Embryonic facial prominence (tissue), 1 donor: ENCODE results near the gene ECE1.

Experiments
- DNase-seq: peaks from one replicate; pipeline ENCODE4 v3.0.0-alpha.2; 2016; ENCODE audit errors: extremely low spot score

The ECE1 gene

DNA sequence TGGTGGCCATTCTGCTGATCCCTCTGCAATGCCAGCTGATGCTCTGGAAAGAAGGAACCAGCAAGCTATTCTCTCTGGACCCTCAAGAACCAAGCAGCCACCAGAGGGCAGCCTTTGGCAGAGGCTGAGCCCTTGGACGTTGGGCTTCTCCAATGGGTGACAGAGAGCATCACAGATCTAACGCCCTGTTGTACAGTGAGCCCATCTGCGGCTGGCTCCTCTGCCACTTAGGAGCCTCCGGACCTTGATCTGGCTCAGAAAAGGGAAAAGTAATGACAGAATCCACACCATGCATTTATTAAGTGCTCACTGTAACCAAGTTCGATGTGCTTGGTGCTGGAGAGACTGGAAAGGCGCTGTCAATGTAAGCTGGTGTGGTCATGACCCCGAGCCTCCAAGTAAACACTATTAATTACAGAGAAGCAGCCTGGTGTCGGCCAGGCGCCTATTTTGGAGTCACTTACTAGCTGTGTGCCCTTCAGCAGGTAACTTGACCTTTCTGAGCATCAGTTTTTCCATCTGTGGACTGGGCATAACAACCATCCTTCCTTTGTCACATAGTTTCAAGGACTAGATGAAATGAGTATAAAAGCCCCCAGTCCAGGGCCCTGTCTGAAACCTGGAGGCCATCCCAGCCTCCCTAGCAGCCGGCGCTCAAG, 34.9 kb downstream of the ECE1 start:
- no peak for DNase-seq

DNA sequence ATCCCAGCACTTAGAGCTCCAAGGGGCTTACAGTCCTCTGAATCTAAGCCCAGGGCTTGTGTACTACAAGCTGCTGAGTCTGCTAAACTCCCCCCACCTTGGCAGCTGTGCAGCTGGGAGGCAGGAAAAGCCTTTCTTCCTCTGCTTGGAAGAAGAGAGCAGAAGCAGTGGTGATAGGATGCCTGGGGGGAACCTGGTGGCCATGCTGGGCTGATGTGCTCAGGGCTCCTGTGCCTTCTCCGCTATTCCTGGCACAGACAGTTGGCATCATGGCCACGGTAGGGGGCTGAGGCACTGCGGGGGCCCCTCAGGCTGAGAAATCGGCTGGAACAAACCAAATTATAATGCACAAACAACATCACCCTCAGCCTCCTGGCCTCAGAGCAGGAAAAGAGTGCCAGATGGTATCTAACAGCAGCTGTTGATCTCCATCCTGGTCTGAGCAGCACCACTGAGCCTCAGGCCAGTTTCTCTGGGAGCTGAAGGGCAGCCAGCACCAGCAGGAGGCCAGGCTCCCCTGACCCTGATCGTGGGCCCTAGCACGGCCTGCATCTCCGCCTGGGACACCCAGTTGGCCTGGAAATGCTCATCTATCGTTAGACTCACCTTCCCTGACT, 35.8 kb downstream of the ECE1 start:
- no peak for DNase-seq

DNA sequence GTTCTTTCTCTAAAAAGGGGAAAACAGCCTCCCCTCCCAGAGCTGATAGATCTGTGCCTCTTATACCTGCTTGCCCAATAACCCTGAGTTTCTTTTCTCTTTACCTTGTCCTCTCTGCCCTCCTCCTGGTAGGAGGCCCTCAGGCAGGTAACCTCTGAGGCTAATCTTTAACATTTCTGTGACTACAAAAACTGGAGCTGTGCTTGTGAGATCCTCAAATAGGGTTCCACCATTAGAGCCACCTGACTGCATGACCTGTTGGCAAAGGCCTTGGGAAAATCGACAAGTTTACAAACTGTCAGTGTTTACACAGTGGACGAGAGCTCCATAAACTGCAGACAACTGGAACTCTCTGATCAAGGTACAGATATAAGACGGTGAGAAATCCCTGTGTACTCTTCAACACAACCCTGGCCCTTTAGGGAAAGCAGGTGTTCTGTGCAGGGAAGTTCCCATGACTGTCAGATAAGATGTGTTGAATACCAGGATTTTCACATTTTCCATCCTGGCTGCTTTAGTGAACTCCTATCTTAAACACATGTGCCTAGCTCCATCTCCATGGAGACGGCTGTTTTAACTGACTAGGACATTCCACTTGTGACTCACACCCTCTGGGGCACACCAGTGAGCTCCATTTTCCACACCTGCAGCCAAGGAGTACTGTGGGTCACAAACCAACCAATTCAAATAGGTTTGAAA, 38.3 kb downstream of the ECE1 start:
- DNase-seq = no peak

DNA sequence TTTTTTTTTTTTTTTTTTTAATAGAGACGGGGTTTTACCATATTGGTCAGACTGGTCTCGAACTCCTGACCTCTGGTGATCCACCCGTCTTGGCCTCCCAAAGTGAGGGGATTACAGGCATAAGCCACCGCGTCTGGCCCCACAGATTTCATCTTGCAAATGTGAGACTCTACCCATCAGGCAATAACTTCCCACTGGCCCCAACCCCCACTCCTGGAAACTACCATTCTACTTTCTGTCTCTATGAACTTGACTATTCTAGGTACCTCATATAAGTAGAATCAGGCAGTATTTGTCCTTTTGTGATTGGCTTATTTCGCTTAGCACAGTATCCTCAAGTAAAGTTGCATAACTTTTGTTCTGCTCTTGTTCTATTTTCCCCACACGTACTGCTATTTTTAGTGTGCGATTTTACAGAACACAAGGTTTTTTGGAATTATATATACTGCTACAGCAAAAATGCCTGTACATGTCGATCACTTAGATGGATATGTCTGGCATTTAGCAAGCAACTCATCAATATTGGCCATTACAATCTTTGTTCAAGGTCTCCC, 40.2 kb downstream of the ECE1 start:
- no peak for DNase-seq

DNA sequence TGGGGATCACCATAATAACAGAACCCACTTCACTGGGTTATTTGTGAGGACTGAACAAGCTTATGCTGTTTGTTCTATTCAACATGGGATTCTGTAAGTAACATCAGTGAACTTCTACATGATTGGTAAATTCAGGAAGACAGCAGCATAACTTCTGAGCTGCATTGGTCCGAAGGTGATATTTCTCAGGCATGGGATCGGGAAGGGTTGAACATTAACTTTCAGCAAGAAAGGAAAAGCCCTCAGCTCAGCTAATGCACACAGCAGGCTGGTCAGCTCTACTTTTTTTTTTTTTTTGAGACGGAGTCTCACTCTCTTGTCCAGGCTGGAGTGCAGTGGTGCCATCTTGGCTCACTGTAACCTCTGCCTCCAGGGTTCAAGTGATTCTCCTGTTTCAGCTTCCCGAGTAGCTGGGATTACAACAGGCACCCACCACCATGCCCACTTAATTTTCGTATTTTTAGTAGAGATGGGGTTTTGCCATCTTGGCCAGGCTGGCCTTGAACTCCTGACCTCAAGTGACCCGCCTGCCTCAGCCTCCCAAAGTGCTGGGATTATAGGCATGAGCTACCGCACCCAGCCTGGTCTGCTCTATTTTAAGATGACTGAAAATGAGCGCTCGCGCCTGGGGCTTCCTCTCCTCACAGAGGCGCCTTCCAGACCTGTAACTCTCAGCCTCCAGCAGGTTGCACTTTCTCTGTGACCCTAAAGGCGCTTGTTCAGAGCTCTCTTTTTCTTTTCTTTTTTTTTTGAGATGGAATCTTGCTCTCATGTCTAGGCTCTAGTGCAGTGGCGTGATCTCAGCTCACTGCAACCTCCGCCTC, 42.2 kb downstream of the ECE1 start:
- no peak for DNase-seq

DNA sequence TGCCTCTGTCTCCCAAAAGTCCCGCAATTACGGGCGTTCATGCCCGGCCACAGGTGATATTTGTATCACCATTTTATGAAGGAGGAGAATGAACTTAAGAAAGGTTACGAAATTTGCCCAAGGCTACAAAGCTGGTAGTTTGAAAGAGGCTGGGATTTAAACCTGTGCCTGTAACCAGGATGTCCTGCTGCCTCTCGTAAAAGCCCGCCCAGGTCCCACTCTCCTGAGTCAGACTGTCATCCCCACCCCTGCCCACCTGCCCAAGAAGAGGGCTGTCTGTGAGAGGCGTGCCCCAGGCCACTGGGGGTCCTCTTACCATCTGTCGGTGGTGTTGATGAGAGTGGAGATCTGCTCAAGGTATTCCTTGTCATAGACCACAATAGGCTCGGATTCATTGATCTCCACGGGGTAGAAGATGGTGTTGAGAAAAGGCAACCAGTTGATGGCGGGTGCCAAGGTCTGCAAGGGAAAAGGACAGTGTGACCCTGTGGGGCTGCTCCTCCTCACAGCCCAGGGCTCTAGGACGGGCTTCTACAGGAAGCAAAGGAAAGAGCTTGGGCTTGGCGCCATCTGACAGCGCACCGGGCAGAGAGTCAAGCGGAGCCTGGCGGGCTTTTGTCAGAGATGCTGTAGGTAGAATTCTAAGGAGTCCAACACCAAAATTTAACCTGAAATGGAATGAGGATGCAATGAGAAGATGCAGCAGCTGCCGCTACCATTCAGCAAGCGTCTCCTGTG, 43.2 kb downstream of the ECE1 start:
- no peak for DNase-seq

DNA sequence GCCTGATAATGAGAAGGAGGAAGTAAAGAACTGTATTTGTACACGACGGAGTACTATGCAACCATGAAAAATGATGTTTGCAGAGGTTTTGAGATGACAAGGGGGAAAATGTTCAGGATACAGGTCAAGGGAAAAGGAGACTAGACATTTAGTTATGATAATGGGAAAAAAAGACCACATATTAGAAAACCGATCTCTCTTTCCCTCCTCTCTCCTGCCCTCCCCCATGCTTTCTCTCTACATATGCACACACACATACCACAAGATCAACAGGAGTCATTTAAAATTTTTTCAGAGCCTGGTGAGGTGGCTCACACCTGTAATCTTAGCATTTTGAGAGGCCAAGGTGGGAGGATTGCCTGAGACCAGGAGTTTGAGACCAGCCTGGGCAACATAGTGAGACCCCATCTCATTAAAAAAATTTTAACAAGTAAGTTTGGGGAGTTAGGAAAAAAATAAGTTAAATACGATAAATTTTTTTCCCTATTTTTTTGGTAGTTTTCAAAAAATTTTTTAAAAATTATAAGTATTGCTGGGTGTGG, 44.5 kb downstream of the ECE1 start:
- no peak for DNase-seq

DNA sequence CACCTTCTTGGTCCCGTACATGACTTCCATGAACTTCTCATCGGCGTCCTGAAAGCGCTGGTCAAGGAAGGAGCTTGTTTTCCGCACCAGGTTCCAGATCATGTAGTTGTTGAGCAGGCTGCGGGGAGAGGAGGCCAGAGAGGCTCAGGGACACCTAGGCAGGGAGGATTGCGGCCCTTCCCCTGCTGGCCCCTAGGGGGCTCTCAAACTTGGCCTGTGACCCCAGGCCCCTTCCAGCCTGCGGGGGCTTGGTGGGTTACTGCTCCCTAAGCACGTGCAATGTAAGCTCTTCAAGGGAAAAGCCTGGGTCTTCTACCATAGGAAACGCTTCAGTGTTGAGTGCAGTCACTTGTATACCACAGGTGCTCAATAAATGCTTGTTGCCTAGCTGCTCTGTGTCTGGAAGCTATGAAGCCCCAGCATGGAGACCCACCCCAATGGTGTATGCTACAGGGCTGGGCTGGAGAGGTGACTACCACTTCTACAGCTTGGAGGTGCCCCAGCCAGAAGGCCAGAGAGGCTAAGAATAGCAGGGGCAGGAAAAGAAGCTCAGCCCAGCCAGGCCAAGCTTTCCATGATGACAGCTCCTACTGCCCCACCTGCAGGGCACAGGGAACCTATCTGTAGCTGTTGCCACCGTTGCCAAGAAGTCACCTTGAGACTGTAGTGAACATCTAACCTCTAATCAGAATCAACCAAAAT, 45.1 kb downstream of the ECE1 start:
- DNase-seq = no peak

DNA sequence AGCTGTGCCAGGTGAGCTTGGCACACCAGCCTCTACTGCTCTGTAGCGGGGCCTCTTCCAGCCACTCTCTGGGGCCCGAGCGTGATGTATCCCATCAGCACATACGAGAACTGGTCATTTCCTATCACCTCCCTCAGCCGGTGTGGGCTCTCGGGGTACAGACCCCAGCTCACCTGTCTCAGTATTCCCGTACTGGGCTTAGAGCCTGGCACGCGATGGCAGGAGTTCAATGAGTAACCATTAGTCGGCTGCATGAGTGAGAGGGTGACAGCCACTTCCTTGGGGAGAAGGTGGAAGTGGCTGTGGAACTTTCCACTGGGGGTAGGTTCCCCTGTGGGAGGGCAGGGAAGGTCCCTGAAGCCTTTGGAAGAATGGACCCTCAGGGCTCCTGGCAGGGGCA, 46.1 kb downstream of the ECE1 start:
- DNase-seq = no peak

DNA sequence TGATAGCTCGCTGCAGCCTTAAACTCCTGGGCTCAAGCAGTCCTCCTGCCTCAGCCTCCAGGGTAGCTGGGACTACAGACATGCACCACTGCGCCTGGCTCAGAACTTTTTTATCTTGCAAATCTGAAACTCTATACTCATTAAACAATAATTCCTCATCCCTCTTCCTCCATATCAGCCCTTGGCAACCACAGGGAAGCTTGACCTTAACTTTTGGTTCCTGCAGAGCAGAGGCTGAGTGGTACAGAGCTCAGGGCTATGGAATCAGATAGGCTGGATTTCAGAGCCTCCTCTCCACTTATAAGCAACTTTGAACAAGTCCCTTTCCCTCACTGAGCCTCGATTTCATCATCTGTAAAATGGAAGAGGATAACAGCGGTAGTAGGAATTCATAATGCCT, 47.4 kb downstream of the ECE1 start:
- no peak for DNase-seq

DNA sequence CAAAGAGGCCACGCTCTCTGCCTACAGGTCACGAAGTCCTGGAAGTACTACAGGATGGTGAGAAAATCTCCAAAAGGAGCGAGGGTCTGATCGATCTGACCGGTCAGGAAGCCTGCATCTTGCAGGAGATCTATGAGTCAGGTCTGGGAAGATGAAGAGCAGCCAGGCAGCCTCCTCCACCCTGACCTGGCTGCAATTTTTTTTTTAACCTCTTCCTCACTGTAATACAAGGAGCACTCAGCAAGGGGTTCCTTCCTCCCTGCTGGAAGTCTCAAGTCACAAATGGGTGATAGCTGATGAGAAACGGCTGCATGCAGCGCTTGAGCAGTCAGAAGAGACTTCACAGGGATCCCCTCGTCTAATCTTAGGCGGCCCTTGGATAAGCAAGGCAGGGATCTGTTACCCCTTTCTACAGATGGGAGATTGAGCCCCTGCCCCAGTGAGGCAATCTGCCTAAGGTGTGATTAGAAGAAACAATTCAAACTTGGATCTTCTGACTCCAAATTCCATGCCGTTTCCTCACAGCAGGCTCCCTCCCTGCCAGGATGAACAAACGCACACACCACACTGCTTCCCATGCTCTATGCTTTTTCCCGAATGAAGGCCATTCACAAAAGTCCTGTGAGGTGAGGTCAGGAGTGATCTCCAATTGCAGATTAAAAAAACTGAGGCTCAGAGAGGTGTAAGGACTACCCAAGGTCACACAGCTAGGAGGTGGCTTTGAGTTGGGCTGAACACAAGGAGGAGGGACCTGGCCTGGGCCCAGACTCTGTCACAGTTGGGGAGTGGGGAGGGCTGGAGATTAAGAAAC, 48.3 kb downstream of the ECE1 start:
- DNase-seq = no peak

DNA sequence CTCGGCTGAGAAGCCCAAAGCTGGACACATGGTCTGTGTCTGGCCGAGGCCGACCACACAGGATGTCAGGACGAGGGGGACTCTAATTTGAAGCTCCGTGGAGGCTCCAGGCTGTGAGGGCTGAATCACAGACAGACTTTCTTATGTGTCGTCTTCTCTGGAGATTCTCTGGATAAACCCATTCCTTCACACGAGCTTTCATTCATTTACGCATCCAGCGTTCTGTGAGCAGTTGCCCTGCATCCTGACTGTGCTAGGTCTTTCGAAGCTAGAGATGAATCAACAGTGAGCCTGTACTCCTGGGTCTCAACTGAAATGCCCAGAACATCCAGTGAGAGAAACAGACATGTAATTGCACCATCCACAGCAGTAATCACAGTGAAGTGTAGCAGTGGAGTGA, 49.6 kb downstream of the ECE1 start:
- no peak for DNase-seq

DNA sequence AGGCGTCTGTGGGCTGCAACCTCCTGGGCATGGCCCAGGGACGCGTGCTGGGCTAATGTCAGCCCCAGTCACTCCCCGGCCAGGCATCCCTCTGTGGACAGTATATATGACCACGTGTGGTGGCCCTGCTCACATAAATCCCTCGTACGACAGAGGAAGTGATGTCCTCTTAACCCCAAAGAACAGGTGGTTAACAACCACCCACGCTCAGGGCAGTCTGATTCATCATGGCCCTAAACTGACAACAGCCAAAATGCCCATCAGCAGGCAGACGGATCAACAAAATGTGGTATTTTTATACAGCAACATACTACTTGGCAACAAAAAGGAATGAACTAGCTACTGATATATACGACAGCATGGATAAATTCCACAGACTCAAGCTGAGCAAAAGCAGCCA, 51.0 kb downstream of the ECE1 start:
- DNase-seq = no peak

DNA sequence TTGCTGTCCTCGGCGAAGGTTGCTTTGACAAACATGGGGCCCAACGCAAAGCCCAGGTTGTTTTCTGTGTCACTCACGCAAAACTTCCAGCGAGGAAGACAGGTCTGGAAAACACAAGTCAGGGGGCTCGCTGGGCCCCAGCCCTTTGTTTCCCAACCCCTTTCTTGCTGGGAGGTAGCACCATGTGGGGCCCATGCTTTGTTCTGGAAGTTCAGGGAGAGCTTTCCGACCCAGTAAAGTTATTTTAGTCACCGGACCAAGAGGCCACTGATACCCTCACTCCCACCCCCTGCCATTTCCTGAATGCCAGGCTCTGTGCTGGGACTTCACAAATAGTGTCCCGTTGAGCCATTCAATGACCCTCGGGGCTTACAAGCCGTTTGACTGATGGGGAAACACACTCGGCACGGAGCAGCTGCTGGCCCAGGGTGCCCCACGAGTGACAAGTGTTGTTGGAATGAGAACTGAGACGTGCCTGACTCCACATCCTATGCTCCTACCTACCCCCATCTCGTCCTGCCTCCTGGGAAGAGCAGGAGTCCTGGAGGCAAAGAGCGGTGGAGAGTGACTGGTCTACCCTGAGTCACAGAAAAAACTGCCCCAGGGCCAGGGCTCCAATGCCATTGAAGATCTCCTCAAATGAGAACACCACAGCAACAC, 52.0 kb downstream of the ECE1 start:
- DNase-seq = no peak

DNA sequence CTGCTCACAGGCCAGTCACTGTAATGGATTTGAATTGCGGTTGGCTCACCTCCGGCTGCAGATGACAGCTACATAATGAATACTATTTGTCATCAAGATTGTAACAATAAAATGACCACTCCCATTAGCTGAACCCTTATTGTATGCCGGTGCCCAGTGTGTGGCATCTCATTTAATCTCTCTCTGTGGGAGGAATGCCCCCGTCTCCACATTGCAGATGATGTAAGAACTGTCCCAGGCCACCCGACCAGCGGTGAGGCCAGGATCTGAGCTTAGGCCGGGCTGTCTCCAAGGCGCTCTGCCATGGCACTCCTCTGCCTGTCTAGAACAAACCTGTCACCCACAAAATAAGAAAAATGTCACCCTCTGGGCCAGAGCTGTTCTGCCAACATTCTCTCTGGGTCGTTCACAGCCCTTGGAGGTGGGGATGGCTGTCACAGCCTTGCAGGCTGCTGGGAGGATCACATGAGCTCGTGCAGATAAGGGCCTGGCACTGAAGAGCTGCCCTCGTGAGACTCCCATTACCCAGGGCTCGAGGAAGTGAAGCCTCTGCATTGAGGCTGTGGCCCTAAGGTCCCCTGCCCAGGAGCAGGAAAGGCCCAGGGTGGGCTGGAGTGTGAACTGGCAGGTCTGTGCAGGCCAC, 52.7 kb downstream of the ECE1 start:
- no peak for DNase-seq

DNA sequence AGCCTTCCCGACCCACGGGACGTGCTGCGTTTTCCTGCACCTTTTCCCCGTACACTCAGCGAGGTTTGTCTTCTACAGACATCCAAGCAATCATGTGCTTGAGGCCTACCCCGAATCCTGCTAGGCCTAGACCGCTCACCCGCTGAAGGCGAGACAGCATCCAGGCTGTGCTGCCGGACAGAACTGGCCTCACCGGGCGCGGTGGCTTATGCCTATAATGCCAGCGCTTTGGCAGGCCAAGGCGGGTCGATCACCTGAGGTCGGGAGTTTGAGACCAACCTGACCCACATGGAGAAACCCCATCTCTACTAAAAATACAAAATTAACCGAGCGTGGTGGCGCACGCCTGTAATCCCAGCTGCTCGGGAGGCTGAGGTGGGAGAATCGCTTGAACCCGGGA, 54.1 kb downstream of the ECE1 start:
- DNase-seq = no peak

DNA sequence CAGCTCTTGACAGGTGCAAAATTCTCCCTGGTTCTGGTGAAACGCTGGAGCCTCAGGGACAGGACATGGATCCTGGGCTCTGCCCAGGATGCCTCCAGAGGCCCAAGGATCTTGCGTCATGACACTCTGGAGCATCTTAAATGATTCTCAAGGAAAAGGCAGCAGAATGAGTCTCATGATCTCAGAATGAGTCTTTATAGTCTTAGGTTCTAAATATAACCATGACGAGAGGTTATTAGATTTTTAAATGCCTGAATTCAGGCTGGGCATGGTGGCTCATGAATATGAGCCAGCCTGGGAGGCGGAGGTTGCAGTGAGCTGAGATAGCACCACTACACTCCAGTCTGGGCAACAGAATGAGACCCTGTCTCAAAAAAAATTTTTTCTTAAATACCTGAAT, 55.5 kb downstream of the ECE1 start:
- DNase-seq = no peak

DNA sequence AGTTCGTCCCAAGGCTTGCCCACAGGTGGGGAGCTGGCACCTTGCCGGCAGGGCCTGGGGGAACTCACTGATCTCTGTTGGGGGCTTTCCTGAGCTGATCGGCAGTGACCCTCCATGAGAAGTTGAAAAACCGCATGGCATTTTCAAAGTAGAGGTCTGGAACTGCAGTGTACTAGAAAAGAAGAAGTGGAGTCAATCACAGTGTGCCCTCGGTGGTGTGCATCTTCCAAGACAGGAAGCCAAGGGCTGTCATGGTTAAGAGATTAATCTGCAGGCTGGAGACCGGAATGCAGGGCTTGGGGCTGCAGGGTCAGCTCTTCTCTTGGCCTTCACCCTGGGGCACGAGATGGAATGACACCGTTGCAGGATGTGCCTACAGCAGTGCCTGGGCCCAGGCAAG, 56.8 kb downstream of the ECE1 start:
- no peak for DNase-seq

DNA sequence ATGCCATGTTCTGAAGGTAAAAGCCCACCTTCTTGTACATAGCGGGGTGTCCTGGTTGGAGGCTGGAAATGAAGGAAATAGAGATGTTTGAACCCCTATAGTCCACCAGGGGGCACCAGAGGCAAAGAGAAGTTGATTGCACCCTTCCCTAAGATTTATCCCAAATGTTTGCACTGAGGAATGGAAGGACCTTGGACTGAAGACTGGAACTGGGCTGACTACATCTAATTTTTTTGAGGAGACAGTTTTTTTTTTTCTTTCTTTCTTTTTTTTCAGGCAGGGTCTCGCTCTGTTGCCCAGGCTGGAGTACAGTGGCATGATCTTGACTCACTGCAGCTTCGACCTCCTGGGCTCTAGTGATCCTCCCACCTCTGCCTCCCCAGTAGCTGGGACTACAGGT, 58.2 kb downstream of the ECE1 start:
- DNase-seq = peak; percentile 51
